Activated gamma-delta T cell treated with anti-CD3 and anti-CD28 coated beads, Interleukin-2, amount 50 U/mL, for 16 hours (primary cell): ENCODE data around the gene NAALADL2.
"Not testable (repeated sequence)": the region's sequence is repeated elsewhere in the genome, so short reads cannot be mapped to it uniquely, and the experiment has no call there.

ENCODE experiments used
- DNase-seq: peaks from one replicate; pipeline ENCODE4 v3.0.0-alpha.2; 2020; ENCODE audit warnings: low read depth

The NAALADL2 gene

GRCh38 chr3:175763948-175764347, 904.8 kb downstream of the NAALADL2 start:
- no peak for DNase-seq

- DNase-seq = no peak
These were observed 905.6 kb downstream of the NAALADL2 start for GRCh38 chr3:175764722-175765121.

GRCh38 chr3:175770426-175770825, 911.3 kb downstream of the NAALADL2 start:
- DNase-seq = no peak

DNA sequence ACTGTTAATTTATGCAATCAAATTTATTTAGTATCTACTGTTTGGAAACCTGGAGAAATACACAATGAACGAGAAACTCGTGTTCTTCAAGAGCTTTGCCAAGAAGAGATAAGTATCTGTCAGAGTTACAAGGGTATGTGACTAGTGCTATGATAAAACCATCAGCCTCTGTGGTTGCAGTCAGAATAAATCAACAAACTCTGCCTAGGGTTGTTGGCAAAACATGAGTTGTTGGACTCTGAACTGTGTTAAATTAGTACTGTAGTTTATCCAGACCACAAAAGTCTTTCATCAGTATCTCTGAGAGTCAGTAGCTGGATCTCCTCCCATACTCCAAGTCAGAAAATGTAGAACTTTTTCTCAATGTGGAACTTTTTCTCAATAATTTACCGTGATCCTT, 918.4 kb downstream of the NAALADL2 start:
- DNase-seq = no peak

DNA sequence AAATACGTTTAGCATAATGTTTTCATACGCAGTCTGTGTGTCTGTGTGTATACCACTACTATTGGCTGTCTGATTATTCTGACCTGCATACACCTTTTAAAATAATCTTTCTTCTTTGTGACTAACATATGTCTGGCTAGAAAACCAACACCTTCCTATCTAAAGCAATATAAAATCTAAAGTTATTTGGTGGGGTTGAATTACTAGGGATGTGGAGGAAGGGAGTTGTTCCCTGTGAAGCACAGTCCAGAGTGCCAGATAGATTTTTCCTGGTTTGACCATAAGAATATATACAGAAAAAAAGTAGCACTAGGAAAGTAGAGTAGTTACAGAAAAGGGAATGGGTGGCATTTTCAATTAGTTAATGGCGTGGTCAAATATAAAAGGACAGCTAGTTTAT, 918.8 kb downstream of the NAALADL2 start:
- DNase-seq = no peak

DNA sequence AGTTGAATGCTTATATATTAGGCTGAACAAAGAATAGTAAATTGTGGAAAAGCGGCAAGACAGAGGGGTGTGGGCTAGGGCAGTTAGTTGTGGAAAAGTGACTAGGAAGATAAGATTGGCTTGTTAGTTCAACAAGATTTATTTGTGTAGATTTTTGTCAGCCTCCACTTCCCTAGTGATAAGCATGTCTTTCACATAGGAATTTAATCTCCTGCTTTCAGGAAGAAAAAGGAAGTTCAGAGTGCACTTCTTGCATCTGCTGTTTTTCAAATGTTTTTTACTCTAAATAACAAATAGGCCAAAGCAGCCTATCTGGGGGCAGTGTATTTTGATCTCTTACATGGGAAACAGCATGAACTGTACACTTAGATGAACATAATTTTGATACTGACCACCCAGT, 919.9 kb downstream of the NAALADL2 start:
- no peak for DNase-seq

DNA sequence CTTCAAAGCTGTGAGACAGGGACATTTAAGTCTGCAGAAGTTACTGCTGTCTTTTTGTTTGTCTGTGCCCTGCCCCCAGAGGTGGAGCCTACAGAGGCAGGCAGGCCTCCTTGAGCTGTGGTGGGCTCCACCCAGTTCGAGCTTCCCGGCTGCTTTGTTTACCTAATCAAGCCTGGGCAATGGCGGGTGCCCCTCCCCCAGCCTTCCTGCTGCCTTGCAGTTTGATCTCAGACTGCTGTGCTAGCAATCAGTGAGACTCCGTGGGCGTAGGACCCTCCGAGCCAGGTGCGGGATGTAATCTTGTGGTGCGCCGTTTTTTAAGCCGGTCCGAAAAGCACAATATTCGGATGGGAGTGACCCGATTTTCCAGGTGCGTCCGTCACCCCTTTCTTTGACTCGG, 928.0 kb downstream of the NAALADL2 start:
- DNase-seq = not testable (repeated sequence)

- no peak for DNase-seq
These were observed 933.1 kb downstream of the NAALADL2 start for GRCh38 chr3:175792245-175792644.

GRCh38 chr3:175798326-175798725, 939.2 kb downstream of the NAALADL2 start:
- DNase-seq = no peak

DNA sequence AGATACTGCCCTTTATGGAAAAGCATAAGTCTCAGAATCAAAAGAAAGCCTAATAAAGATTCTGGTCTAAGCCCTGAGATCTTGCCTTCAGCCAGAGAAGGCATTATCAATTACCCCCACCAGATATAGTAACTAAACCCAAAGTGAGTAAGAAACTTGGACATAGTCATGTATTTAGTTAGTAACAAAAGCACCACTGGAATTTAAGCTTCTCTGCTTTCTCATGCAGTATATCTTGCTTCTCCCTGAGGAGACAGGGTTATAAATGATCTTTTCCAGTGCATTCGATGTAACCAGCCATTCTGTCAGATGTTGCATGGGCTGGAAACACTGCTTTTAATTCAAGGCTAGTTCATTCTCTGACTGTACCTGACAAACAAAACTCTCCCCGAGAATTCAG, 946.7 kb downstream of the NAALADL2 start:
- no peak for DNase-seq

GRCh38 chr3:175807175-175807574, 948.0 kb downstream of the NAALADL2 start:
- no peak for DNase-seq

DNA sequence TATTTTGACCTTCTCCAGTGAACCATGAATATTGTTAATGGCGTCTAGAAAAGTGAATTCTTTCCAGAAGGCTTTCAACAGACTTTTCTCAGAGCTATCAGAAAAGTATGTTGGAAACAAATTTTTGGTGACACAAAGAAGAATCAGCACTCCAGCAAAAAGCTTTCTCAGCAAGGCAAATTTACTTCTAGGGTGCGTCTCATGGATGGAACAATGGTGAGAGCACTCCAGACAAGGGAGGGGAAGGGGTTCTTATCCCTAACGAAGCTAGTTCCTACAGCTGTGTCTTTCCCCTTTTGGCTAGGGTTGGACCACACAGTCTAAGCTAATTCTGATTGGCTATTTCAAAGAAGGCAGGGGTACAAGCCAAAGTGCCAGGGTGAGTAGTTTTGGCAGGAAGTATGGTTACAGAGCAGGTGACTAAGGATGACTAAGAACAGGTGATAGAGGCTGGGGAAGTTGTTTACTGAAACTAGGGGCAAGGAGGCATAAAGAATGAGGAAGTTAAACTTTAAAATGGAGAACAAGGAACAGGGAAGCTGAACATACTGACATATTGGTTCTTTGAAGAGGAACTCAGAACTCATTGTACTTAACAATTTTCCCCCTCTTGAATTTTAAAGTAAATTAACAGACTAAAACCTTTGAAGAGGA, 959.8 kb downstream of the NAALADL2 start:
- DNase-seq = no peak

DNA sequence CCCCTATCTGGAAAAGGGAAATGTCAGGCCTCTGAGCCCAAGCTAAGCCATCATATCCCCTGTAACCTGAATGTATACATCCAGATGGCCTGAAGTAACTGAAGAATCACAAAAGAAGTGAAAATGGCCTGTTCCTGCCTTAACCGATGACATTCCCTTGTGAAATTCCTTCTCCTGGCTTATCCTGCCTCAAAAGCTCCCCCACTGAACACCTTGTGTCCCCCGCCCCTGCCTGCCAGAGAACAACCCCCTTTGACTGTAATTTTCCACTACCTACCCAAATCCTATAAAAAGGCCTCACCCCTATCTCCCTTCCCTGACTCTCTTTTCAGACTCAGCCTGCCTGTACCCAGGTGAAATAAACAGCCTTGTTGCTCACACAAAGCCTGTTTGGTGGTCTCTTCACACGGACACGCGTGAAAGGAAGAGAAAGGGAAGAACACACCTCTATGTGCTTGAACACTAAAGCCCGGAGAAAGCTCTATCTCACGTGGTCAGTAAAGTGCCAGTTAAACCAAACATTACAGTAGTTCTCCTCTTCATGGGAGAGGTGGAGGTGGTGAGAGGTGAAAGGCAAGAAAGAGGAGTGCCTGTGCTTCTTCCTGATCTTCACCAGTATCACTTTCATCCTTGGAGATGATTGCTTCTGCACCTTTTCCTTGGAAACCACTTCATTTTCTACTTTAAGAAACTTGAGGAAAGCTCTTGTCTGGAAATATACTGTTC, 963.8 kb downstream of the NAALADL2 start:
- DNase-seq = not testable (repeated sequence)

DNA sequence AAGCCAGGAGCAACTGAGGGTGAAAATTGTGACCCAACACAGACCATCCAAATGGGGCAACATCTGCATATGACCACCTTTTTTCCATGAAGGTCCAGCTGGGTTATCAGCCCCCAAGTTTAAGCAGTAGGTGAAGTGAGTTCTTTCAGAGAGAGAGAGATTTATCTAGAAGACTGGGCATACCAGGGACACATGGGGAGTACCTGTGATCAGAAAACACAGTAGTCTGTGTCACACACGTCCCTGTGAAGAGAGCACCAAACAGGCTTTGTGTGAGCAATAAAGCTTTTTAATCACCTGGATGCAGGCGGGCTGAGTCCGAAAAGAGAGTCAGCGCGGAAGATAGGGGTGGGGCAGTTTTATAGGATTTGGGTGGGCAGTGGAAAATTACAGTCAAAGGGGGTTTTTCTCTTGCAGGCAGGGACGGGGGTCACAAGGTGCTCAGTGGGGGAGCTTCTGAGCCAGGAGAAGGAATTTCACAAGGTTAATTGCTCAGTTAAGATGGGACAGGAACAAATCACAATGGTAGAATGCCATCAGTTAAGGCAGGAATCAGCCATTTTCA, 966.0 kb downstream of the NAALADL2 start:
- not testable (repeated sequence) for DNase-seq

DNA sequence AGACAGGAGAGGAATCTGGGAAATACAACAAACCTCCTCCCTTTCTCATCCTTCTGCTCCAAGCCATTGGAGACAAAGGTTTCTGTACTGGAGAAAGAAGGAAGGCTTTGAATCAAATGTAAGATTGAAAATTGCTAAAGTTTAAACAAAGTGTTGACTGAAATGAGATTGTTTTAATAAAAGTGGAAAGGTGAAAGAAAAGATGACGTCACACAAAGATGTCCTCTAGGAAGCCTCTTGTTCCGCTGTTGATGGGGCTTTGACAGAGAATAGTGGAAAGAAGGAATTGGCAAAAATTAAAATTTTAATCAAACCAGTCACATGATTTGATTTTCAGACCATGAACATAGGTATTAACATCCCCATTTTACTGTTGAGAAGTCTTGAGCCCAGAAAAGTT, 967.6 kb downstream of the NAALADL2 start:
- no peak for DNase-seq

- not testable (repeated sequence) for DNase-seq
These were observed 970.7 kb downstream of the NAALADL2 start for GRCh38 chr3:175829809-175830208.

- not testable (repeated sequence) for DNase-seq
These were observed 976.6 kb downstream of the NAALADL2 start for GRCh38 chr3:175835763-175836162.

GRCh38 chr3:175836617-175837016, 977.5 kb downstream of the NAALADL2 start:
- no peak for DNase-seq

DNA sequence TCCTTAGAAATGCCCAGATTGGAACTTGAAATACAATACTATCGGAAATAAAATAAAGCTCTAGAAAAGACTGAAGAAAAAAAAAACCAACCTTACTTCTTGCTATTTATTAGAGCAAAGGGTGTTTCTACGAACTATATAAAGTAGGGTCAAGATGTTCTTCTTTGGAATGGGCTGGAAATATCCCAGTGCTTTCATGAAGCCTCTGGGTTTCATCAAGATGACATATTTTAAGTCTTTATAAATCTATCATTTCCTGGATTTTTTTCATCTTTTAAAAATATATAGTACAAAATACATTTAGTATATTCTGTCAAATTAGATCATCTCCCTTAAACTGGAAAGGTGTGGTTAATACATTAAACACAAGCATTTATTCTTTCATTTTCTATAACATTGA, 978.8 kb downstream of the NAALADL2 start:
- DNase-seq = no peak

DNA sequence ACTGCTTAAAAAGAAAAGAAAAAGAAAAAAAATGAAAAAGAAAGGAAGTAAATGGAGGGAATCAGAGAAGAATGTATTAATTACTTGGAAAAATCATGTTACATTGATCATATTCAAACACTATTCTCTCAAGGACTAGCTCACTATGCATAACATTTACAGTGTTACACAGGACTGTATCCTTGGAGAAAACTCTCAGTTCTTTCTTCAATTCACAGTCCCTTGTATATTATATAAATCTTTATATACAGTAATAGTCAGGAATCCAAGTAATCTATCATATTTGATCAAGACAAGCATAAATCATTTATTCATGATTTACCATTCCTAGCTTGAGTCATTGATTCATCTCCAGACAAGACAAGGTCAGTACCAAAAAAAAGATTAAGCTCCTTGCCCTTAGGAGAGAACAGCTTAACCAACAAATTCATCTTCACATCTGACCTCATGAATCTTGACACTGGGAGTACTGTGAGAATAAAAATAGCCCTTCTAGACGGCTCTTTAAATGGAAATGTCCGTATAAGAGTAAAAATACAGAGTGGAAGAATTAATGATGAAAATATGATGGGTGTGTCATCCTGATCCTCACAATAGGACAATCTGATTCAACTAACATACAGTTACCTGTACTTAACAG, 980.4 kb downstream of the NAALADL2 start:
- no peak for DNase-seq

DNA sequence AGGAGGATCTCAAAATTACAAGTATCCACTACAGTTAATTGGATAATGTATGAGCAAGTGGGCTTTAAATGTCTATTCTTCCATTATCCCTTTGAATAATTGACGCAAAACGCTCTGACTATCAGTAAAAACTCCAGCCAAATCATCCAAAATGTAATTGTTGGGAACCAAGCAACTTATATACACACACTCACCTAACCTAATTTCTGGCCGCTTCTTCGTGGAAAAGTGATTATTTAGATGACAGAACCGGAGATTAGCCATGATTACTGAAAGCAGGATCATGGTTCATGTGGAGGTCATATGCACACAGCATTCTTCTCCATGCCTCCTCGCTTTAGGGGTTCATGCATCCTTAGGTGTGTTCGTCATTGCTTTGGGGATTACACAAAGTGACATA, 992.4 kb downstream of the NAALADL2 start:
- no peak for DNase-seq

DNA sequence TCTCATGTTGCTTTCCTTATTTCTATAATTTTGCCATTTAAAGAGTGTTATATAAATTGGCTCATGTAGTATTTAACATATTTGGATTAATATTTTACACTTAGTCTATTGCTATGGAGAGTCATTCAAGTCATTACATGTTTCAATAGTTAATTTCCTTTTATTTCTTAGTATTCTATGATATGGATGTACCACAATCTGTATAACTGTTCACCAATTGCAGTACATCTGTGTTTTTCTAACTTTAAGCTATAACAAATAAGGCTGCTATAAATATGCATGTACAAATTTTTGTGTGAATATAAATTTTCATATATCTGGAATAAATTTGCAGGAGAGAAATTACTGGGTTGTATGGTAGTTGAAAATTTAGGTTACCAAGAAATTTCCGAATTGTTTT, 993.4 kb downstream of the NAALADL2 start:
- no peak for DNase-seq

DNA sequence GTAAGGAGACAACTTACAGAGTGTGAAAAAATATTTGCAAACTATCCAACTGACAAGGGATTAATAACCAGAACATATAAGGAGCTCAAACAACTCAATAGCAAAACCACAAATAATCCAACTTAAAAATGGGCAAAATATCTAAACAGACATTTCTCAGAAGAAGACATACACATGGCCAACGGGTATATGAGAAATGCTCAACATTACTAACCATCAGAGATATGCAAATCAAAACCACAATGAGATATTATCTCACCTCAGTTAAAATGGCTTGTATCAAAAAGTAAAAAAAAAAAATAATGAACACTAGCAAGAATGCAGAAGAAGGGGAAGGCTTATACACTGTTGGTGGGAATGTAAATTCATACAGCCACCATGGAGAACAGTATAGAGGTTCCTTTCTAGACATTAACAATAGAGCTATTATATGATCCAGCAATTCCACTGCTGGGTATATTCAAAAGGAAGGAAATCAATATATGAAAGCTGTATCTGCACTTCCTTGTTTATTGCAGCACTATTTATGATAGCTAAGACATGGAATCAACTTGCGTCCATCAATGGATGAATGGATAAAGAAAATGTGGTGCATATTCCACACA, 998.6 kb downstream of the NAALADL2 start:
- DNase-seq = no peak
